ENCODE measurements around the gene PRKCB. TPM values are rescaled to one million over a fixed set of nuclear protein-coding genes. Genes with fewer than 3 reads are reported as not detected.

The PRKCB gene
- total and polyA plus RNA-seq, 2 of the 8 experiments (the other 6 are each of a cell fraction or from before 2014, with no cell fraction given): 7.1 to 12.1 TPM

- 0 out of 4 replicates have a peak, but pooled peaks have one; percentile 47 to 55 for TF ChIP-seq SIN3A (conservative IDR thresholded peaks at IDR 0.05 in 1 of 2, IDR thresholded peaks at IDR 0.05 in 1 of 2; ENCODE audit: low read depth in 1 of 2, low read length in 2 of 2)
- TF ChIP-seq KDM4A (IDR thresholded peaks at IDR 0.05; ENCODE audit: low read depth, low read length, severe bottlenecking): no peak
- TF ChIP-seq TEAD4 (IDR thresholded peaks at IDR 0.05; ENCODE audit: low read depth, low read length): peak; percentile 53; the same call in 1 of the 2 replicates
- TF ChIP-seq POLR2AphosphoS5 (IDR thresholded peaks at IDR 0.05; ENCODE audit: low read depth, low read length): no peak
- TF ChIP-seq FOSL1 (IDR thresholded peaks at IDR 0.05; ENCODE audit: insufficient read depth, low read depth, low read length): no peak
- TF ChIP-seq SIRT6 (IDR thresholded peaks at IDR 0.05; ENCODE audit: low read length): no peak
- no peak for TF ChIP-seq CHD7 (IDR thresholded peaks at IDR 0.05; ENCODE audit: insufficient replicate concordance, low read length)
- no peak for TF ChIP-seq JUN (IDR thresholded peaks at IDR 0.05; ENCODE audit: low read depth, low read length)
- TF ChIP-seq CREB1 (IDR thresholded peaks at IDR 0.05): no peak
- no peak for TF ChIP-seq BCL11A (IDR thresholded peaks at IDR 0.05; ENCODE audit: low read depth in 2 of 2, low read length in 2 of 2)
- TF ChIP-seq RNF2 (IDR thresholded peaks at IDR 0.05; ENCODE audit: borderline replicate concordance, low read depth, low read length, missing control alignments, poor library complexity, severe bottlenecking): no peak
Observed at GRCh38 chr16:24178496-24178895, 342.7 kb downstream of the PRKCB start (continued).
